GM18951 (cell line): ENCODE measurements around the gene C6.
"Not testable (repeated sequence)": the region's sequence is repeated elsewhere in the genome, so short reads cannot be mapped to it uniquely, and the experiment has no call there.

ENCODE experiments used
- POLR2A ChIP-seq: IDR thresholded peaks from 4 replicates; pipeline ENCODE4 v1.6.1; 2011; ENCODE audit warnings: mild to moderate bottlenecking; ENCODE audit not compliant: insufficient read length, insufficient read depth; ENCODE audit errors: extremely low read depth
- in situ Hi-C: fragments of 300-500 bp; cut with MboI; formaldehyde crosslinking; loops from one replicate; pipeline ENCODE4 v1.12.0; 2022; ENCODE audit warnings: low sequenced_read_pairs, mixed read lengths, inconsistent platforms; ENCODE audit not compliant: unreplicated experiment

The C6 gene

GRCh38 chr5:41218929-41219657, 5.8 kb upstream of the C6 start:
- TF ChIP-seq POLR2A: no peak
- in situ Hi-C loops: no loop called here

- in situ Hi-C loops: no loop called here
- no peak for TF ChIP-seq POLR2A
Measured at GRCh38 chr5:41214182-41214581, 850 bp upstream of the C6 start.

GRCh38 chr5:41212935-41213334, 397 bp downstream of the C6 start:
- in situ Hi-C loops: no loop called here
- TF ChIP-seq POLR2A: no peak

GRCh38 chr5:41211417-41211816, 1.9 kb downstream of the C6 start:
- in situ Hi-C loops: no loop called here
- TF ChIP-seq POLR2A: no peak

- in situ Hi-C loops: not testable (repeated sequence)
Measured at GRCh38 chr5:41205475-41205874, 7.9 kb downstream of the C6 start.

- TF ChIP-seq POLR2A: no peak
- in situ Hi-C loops: no loop called here
Measured at GRCh38 chr5:41203033-41203432, 10.3 kb downstream of the C6 start.

GRCh38 chr5:41201082-41201772, 12.1 kb downstream of the C6 start:
- in situ Hi-C loops: no loop called here
- TF ChIP-seq POLR2A: no peak

- in situ Hi-C loops: no loop called here
- TF ChIP-seq POLR2A: no peak
Measured at GRCh38 chr5:41200506-41200905, 12.8 kb downstream of the C6 start.

GRCh38 chr5:41199660-41200059, 13.7 kb downstream of the C6 start:
- no peak for TF ChIP-seq POLR2A
- in situ Hi-C loops: no loop called here

GRCh38 chr5:41196197-41196596, 17.1 kb downstream of the C6 start:
- TF ChIP-seq POLR2A: no peak
- in situ Hi-C loops: no loop called here

- no peak for TF ChIP-seq POLR2A
- in situ Hi-C loops: no loop called here
Measured at GRCh38 chr5:41195228-41195627, 18.1 kb downstream of the C6 start.

- no peak for TF ChIP-seq POLR2A
- in situ Hi-C loops: no loop called here
Measured at GRCh38 chr5:41194339-41194738, 19.0 kb downstream of the C6 start.

- in situ Hi-C loops: no loop called here
Measured at GRCh38 chr5:41193456-41194205, 19.7 kb downstream of the C6 start.

GRCh38 chr5:41191249-41191648, 22.1 kb downstream of the C6 start:
- no peak for TF ChIP-seq POLR2A
- in situ Hi-C loops: no loop called here

More at GRCh38 chr5:41193456-41194205, 19.7 kb downstream of the C6 start:
- no peak for TF ChIP-seq POLR2A
